Tibial nerve (tissue), 4 donors: Measurements from ENCODE around the gene MBLAC1.

Experiments used
- CTCF ChIP-seq, 5 experiments: fragments of 200-600 bp in 3 of 5; fragments of 450-650 bp in 2 of 5; sonication (generic) in 3 of 5; IDR thresholded peaks; one replicate each; pipeline ENCODE4 v1.5.1; 2016 to 2019; ENCODE audit warnings: antibody characterized with exemption in 5 of 5, mild to moderate bottlenecking in 3 of 5, moderate library complexity in 2 of 5
- EP300 ChIP-seq, 2 donors: sonication (generic); formaldehyde crosslinking; IDR thresholded peaks; one replicate each; pipeline ENCODE4 v1.6.1; 2017; ENCODE audit warnings: antibody characterized with exemption in 2 of 2, mild to moderate bottlenecking in 1 of 2
- POLR2A ChIP-seq, 2 donors: fragments of 450-650 bp; IDR thresholded peaks; one replicate each; pipeline ENCODE4 v1.6.1; 2017; ENCODE audit warnings: antibody characterized with exemption in 2 of 2, mild to moderate bottlenecking in 2 of 2, moderate library complexity in 2 of 2

GRCh38 chr7:100156331-100157068, 29.7 kb downstream of the MBLAC1 start:
- TF ChIP-seq CTCF (IDR thresholded peaks at IDR 0.05) (no peak), POLR2A (IDR thresholded peaks at IDR 0.05) (no peak), EP300 (IDR thresholded peaks at IDR 0.05) (no peak)
